Measurements from ENCODE around the gene MYO9B. TPM values are rescaled to one million over a fixed set of nuclear protein-coding genes. Genes with fewer than 3 reads are reported as not detected.
"Not testable (repeated sequence)": the region's sequence is repeated elsewhere in the genome, so short reads cannot be mapped to it uniquely, and the experiment has no call there.

MYO9B gene
- polyA plus RNA-seq, 3 donors, result 18.0 to 48.1 (median 45.6) TPM

DNA sequence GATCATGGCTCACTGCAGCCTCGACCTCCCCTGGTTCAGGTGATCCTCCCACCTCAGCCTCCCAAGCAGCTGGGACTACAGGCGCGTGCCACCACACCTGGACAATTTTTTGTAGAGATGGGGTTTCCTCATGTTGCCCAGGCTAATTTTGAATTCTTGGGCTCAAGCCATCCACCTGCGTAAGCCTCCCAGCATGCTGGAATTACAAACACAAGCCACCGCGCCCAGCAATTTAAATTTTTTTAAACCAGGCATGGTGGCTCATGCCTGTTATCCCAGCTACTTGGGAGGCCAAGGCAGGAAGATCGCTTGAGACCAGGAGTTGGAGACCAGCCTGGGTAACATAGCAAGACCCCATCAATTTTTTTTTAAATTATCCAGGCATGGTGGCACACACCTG is 79.7 kb downstream of the MYO9B start:
- 95 to 99% (median 98%) methylated on average over 7 of the region's 7 CpGs for WGBS, 3 donors

DNA sequence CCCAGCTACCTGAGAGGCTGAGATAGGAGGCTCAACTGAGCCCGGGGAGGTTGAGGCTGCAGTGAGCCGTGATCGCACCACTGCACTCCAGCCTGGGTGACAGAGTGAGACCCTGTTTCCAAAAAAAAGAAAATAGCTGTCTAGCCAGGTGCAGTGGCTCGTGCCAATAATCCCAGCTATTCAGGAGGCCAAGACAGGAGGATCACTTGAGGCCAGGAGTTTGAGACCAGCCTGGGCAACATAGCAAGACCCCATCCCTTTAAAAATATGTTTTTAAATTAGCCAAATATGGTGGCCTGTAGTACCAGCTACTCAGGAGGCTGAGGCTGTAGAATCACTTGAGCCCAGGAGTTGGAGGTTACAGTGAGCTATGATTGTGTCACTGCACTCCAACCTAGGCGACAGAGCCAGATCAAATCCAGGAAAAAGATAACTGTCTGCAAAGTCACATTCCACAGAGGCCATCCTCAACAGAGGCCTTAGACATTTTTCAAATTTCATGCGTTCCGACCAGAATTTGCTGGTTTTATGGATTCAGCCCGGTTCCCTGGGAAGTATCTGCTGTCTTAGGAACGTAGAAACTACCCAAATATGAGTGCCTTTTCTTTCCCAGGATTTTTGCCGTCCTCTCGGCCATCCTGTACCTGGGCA is 80.8 kb downstream of the MYO9B start:
- H3K27ac ChIP-seq (ENCODE audit: low read depth, low read length), result no peak overlapping the region
- WGBS, 3 donors, result 92 to 95% (median 93%) methylated on average over 11 of the region's 11 CpGs

More for the DNA sequence above, 79.7 kb downstream of the MYO9B start:
- no peak overlapping the region for H3K27ac ChIP-seq (ENCODE audit: low read depth, low read length)

DNA sequence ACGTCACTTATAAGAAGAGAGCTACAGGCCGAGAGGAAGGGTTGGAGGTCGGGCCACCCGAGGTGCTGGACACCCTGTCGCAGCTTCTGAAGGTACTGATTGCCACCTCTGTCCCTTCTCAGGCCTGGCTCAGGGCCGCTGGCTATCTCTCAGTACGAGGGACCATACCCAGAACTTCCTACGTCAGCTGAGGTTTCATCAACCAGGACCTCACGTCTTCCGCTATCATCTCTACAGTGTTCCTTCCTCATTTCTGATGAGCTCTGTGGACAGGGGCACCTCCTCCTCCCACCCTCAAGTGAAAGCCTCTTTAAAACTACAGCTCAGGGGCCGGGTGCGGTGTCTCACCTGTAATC is 81.3 kb downstream of the MYO9B start:
- H3K27ac ChIP-seq (ENCODE audit: low read depth, low read length), result no peak overlapping the region

DNA sequence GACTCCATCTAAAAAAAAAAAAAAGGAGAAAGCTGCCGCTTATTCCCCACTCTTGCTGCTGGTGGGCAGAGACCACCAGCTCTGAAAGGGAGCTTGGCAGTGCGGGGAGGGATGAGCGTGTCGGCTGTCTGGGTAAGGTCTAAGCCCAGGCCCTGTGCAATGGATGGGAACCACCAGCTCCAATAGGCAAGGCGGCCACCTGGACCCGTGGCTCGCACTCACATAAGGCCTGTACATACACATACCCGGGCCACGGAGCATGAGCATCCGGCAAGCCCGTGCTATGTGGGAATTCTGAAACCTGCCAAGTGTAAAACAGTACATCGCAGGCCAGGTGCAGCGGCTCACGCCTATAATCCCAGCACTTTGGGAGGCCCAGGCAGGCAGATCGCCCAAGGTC is 83.0 kb downstream of the MYO9B start:
- H3K27ac ChIP-seq (ENCODE audit: low read depth, low read length), result no peak overlapping the region
- 83 to 97% (median 92%) methylated on average over 15 of the region's 15 CpGs for WGBS, 3 donors

More for the DNA sequence above, 81.3 kb downstream of the MYO9B start:
- WGBS, 3 donors, result 68 to 90% (median 79%) methylated on average over 12 of the region's 12 CpGs

DNA sequence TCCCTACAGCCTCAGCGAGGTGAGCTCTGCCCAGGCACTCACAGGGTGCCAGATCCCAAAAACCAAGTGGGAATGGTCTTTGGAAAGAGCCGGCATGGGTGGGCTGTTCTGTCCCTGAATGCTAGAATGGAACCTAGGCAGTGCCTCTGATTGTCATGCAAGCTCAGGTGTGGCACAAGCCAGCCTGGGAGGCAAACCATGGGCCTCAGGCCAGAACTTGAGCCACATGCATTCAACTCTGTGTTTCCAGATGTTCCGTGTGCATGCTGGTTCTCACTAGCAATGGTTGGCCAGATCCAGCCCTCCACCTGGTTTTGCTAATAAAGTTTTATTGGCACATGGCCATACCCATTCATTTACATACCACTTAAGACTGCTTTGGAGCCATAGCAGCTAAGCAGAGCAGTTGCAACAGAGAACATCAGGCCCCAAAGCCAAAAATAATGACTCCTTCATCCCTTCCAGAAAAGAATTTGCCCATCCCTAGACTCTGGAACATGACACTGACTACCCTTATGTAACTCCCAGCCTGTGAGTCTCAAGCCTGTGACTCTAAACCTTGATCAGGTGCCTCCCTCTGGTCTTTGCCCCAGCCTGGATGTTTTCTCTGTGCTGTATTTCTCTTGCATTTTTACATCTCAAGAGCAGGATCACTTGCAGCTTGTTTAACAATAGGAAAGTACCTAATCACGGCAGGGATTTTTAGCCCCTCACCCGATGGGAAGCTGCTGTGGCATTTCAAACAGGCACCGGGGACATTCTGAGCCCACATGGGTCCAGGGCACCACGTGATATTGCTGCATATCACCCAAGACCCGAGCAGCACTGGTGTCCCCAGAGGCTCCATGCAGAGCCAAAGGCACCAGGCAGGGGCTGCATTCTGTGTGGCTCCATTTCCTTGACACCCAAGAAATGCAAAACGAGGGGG is 84.2 kb downstream of the MYO9B start:
- 80 to 84% (median 82%) methylated on average over 9 of the region's 9 CpGs for WGBS, 3 donors

DNA sequence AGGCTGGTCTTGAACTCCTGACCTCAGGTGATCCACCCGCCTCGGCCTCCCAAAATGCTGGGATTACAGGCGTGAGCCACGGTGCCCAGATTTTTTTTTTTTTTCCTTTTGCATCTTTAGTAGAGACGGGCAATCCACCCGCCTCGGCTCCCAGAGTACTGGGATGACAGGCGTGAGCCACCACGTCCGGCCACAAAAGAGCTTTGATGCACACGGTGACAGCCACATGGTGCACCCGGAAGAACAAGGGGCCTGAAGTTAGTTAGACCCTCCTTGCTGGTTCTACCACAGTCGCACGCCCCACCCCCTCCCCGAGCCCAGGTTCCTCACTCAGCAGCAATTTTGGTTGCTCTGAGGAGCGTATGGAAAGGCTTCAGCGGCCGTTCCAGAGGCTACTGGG is 85.3 kb downstream of the MYO9B start:
- no peak overlapping the region for H3K27ac ChIP-seq (ENCODE audit: low read depth, low read length)
- 96 to 99% (median 96%) methylated on average over 14 to 18 of the region's 18 CpGs for WGBS, 3 donors

More for the DNA sequence above, 84.2 kb downstream of the MYO9B start:
- H3K27ac ChIP-seq (ENCODE audit: low read depth, low read length), result no peak overlapping the region

DNA sequence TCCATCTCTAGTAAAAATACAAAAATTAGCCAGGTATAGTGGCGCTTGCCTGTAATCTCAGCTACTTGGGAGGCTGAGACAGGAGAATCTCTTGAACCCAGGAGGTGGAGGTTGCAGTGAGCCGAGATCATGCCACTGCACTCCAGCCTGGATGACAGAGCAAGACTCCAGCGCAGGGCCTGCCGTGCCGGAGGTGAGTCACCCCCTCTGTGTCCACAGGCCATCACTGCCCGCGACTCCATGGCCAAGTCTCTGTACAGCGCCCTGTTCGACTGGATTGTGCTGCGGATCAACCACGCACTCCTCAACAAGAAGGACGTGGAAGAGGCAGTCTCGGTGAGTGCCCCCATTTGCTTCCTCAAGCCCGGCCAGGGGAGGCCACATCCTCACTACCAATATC is 86.6 kb downstream of the MYO9B start:
- WGBS, 3 donors, result 94 to 98% (median 98%) methylated on average over 14 of the region's 14 CpGs
- not testable (repeated sequence) for H3K27ac ChIP-seq (ENCODE audit: low read depth, low read length)

DNA sequence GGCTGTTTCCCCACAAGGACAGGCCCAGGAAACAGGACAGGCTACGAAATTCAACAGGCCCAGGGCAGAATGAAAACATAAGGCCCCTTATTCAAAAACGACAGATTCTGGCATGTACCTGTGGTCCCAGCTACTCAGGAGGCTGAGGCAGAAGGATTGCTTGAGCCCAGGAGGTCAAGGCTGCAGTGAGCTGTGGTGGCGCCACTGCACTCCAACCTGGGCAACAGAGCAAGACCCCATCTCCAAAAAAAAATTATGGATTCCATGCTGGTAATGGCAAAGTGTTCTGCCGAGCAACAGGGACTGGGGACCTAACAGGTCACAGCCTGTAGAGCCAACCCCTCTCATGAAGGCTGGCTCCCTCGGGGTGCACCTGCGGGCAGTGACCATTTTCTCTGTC is 87.0 kb downstream of the MYO9B start:
- H3K27ac ChIP-seq (ENCODE audit: low read depth, low read length), result no peak overlapping the region
- 88 to 97% (median 94%) methylated on average over 6 of the region's 6 CpGs for WGBS, 3 donors

DNA sequence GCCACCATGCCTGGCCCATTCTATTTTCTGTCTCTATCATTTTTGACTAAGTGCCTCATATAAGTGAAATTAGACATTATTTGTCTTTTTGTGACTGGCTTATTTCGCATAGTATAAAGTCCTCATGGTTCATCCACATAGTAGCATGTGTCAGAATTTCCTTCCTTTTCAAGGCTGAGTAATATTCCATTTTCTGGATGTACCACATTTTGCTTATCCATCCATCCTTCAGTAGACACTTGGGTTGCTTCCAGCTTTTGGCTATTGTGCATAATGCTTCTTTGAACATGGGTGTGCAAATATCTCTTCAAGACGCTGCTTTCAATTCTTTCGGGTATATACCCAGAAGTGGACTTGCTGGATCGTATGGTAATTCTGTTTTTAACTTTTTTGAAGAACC is 88.1 kb downstream of the MYO9B start:
- 98 to 99% (median 98%) methylated on average over 4 of the region's 4 CpGs for WGBS, 3 donors
- H3K27ac ChIP-seq (ENCODE audit: low read depth, low read length), result no peak overlapping the region

DNA sequence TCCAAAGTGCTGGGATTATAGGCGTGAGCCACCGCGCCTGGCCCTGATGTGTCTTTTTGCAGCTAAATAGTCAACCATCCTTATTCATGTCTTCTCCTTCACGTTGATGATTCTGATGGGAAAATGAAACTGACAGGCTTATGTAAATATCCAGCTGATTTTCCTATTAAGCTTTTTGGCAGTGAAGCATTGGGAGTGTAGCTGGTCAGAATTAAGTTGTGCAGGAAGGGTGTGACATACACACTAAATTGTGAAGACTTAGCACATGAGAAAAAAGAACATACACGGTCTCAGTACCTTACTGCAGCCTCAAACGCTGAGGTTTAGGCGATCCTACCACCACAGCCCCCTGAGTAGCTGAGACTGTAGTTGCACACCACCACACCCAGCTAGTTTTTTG is 89.1 kb downstream of the MYO9B start:
- WGBS, 3 donors, result 74 to 89% (median 79%) methylated on average over 7 of the region's 7 CpGs

DNA sequence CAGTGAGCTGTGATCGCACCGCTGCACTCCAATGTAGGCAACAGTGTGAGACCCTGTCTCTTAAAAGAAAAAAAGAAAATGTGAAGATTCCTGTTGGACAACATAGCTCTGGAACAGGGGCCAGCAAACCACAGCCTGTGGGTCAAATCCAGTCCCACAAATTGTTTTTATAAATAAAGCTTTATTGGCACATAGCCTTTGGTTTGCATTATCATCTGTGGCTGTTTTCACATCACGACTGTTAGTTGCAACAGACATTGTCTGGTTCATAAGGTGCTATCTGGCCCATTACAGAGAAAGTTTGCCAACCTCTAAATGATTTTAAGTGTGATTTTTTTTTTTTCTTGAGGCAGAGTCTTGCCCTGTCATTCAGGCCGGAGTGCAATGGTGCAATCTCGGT is 90.1 kb downstream of the MYO9B start:
- WGBS, 3 donors, result 89 to 96% (median 92%) methylated on average over 5 of the region's 5 CpGs

More for the DNA sequence above, 89.1 kb downstream of the MYO9B start:
- H3K27ac ChIP-seq (ENCODE audit: low read depth, low read length), result no peak overlapping the region

DNA sequence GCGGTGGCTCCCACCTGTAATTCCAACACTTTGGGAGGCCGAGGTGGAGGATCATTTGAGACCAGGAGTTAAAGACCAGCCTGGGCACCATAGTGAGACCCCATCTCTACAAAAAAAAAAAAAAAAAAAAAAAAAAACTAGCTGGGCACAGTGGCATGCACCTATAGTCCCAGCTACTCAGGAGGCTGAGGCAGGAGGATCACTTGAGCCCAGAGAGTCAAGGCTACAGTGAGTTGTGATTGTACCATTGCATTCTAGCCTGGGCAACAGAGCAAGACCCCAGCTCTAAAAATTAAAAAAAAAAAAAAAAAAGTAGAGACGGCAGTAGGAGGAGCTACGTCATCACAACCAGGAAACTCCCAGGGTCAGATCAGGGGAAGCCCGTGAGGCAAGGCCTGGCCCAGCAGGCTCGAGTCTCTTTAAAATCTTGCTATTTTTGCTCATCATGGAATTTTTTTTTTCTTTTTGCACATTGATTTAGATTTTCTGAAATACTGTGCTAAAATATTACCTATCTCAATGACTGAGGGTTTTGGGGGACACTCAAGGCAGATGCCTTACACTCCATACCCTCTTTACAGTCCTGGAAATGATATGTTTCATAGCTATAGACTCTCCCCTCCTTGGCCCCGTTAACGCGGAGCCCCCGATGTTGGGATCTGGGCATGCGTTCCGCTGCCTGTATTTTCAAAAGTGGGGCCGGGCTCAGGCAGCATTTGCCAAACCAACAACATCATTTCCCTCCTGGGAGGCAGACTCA is 95.1 kb downstream of the MYO9B start:
- H3K27ac ChIP-seq (ENCODE audit: low read depth, low read length), result no peak overlapping the region
- WGBS, 3 donors, result 82 to 89% (median 87%) methylated on average over 12 to 13 of the region's 13 CpGs

More for the DNA sequence above, 90.1 kb downstream of the MYO9B start:
- H3K27ac ChIP-seq (ENCODE audit: low read depth, low read length), result no peak overlapping the region

DNA sequence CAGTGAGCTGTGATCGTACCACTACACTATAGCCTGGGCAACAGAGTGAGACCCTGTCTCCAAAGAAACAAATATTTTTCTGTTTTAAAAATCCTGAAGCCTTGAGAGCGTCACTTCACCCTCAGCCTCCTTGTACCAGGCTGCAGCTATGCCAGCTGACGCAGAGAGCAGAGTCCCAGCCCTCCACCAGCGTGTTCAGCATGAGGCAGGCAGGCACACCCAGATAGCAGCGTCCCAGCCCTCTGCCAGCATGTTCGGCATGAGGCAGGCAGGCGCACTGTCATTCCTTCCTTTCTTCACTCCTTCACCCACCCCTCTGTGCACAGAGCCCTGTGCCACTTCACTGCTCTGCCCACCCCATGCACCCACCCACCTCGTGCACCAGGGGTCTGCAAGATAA is 96.3 kb downstream of the MYO9B start:
- WGBS, 3 donors, result 92 to 94% (median 92%) methylated on average over 8 of the region's 8 CpGs
- no peak overlapping the region for H3K27ac ChIP-seq (ENCODE audit: low read depth, low read length)

DNA sequence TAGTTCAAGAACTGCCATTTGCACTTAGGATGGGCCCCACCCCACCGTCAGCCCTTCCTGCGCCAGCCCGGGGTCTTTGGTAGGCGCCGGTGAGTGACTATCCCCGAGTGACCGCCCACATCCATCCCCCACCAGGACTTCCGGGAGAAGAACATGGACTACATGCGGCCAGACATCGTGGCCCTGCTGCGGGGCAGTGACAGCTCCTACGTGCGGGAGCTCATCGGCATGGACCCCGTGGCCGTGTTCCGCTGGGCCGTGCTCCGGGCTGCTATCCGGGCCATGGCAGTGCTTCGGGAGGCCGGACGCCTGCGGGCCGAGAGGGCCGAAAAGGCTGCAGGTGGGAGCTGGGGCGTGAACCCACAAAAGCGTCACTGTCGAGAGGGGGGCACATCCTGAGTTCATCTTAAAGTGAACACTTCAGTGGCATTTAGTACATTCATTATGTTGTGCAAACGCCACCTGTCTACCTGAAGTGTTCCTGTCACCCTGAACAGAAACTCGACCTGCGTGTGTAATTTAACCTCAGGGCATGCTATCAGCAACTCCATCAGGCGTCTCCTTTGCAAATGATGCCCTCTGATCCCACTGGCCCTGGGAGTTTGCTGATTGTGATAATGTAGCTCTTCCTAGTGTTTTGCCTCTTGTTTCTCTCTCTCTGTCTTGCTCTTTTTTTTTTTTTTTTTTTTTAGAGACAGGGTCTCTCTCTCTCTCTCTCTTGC is 97.2 kb downstream of the MYO9B start:
- no peak overlapping the region for H3K27ac ChIP-seq (ENCODE audit: low read depth, low read length)
- WGBS, 3 donors, result 88 to 93% (median 91%) methylated on average over 31 to 33 of the region's 33 CpGs

DNA sequence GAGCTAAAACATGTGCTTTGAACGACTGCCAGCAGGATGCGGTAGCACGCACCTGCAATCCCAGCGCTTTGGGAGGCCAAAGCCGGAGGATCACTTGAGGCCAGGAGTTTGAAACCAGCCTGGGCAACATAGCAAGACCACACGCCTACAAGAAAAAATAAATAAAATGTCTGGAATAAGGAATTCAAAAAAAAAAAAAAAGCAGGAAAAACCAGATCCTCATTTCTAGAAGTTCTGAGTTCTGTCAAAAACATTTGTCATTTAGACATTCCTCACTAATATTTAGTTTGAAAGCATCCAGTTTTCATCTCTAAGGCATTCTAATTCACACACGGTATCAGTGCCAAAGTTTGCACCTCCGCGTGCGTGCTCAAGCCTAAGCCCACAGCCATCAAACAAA is 102.7 kb downstream of the MYO9B start:
- WGBS, 3 donors, result 92 to 95% (median 94%) methylated on average over 10 of the region's 10 CpGs
- no peak overlapping the region for H3K27ac ChIP-seq (ENCODE audit: low read depth, low read length)

DNA sequence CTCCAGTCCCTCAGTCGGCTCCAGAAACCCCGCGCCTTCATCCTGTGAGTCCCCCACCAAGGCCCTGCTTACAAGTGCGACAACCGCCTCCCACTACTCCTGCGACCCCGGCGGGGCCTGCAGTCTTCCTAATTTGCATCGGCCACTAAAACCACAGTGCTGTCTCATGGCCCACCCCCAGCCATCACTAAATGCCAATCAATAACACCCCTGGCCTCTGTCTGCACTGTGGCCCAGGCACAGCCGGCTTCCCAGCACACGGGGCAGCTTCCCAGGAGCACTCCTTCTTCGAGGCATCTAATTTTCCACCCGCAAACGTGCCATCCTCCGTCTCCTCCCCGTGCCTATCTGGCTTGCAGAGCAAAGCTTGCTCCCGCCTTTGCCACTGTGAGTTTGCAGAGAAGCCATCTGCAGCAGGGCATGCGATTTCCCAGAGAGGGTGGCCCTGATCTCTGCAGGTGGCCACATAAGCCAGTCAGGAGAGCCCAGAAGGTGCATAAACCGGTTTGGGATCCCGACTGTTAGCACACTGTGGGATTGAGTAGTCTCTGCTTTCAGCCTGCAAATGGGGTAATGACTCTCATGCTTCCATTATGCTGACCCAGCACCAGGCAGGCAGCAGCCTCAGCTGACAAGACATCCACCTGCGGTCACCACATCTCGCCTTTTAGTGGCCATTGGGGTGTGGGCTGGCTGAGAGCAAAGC is 105.6 kb downstream of the MYO9B start:
- 77 to 83% (median 82%) methylated on average over 22 of the region's 22 CpGs for WGBS, 3 donors

DNA sequence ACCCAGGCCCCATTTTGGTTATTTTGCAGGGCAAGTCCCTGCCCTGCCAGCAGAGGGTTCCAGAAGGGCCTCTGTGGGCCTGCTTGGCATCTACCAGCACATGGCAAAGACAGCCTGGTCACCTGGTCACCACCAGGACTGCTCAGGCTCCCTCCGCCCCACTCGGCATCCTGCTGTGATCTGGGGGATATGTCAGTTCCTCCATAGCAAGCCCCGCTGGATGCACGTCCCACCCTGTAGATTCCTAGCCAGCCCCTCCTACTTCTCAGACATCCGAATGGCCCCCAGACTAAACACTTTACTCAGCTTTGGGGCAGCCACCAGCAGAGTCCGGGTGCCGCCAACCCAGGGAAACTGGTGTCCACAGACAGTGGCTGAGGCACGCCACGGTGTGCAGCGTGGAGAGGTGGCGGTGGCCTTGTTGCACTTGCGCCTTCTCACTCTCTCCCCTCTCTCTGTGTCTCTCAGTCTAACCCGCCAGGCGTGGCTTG is 107.7 kb downstream of the MYO9B start:
- 51 to 88% (median 68%) methylated on average over 14 of the region's 14 CpGs for WGBS, 3 donors
- H3K27ac ChIP-seq (ENCODE audit: low read depth, low read length), result no peak overlapping the region

More for the DNA sequence above, 105.6 kb downstream of the MYO9B start:
- H3K27ac ChIP-seq (ENCODE audit: low read depth, low read length), result no peak overlapping the region
